GM23338 (cell line): ENCODE data around the gene MCC.

Experiments used
- CREB1 ChIP-seq: fragments of 250-450 bp; sonication (Bioruptor Pico); IDR thresholded peaks from 2 replicates; pipeline ENCODE4 v1.5.0; 2020; ENCODE audit warnings: low read depth, mild to moderate bottlenecking, moderate library complexity
- EZH2 ChIP-seq: fragments of 200-600 bp; sonication (generic); IDR thresholded peaks from one replicate; pipeline ENCODE4 v1.8.0; 2017; ENCODE audit warnings: antibody characterized with exemption, mild to moderate bottlenecking, low read depth; ENCODE audit not compliant: unreplicated experiment
- EZH2phosphoT487 ChIP-seq: fragments of 200-600 bp; sonication (generic); IDR thresholded peaks from one replicate; pipeline ENCODE4 v1.8.1; 2018; ENCODE audit warnings: antibody characterized with exemption; ENCODE audit not compliant: unreplicated experiment
- TF ChIP-seq, protein P1 (sequence below), 2 experiments: fragments of 200-600 bp in 1 of 2; sonication (generic) in 1 of 2; conservative IDR thresholded peaks; 2 replicates each; pipeline versions ENCODE4 v1.5.1 to v1.6.1; 2016 to 2017; ENCODE audit warnings: antibody characterized with exemption in 2 of 2, low read depth in 2 of 2, mild to moderate bottlenecking in 2 of 2, moderate library complexity in 1 of 2

DNA sequence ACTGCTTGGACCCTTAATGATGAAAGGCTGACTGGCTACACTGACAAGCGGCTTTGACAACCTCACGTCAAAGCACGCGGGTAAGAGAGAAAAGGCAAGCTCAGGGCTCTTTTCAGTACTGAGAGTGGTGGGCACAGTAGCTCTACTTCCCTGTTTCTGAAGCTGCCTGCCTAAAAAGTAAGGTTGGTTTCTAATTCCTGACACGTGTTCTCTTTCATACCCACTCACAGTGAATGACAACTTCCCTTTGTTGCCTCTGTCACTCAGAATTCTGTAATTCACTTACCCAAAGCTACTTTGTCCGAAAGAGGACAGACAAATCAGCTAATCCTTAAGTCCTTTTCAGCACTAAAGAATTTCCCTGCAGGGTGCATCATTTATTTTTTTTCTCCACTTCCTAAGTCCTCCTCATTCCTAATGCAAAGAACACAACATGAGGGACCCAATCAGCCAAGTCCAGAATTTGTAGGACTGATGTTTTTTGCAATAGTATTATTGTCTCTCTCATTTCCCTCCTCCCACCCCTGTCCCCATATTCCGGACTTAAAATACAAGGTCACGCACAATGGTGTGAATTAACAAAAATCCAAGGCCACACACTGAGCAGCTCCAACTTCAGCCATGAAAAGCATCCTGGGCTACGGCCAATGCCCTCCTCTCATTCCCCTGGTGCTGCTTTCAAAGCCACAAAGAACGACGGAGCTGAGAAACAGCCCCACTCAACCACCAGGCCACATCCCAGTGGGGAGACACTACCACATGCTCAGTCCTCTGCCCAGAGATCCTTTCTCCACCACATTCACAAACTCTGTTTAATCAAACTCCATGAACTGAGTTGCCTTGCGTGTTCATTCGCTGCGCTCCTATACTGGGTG is 274.5 kb downstream of the MCC start:
- TF ChIP-seq EZH2 (no peak), CREB1 (CRISPR knock-in tag) (no peak), EZH2phosphoT487 (no peak)
- TF ChIP-seq, protein P1, sequence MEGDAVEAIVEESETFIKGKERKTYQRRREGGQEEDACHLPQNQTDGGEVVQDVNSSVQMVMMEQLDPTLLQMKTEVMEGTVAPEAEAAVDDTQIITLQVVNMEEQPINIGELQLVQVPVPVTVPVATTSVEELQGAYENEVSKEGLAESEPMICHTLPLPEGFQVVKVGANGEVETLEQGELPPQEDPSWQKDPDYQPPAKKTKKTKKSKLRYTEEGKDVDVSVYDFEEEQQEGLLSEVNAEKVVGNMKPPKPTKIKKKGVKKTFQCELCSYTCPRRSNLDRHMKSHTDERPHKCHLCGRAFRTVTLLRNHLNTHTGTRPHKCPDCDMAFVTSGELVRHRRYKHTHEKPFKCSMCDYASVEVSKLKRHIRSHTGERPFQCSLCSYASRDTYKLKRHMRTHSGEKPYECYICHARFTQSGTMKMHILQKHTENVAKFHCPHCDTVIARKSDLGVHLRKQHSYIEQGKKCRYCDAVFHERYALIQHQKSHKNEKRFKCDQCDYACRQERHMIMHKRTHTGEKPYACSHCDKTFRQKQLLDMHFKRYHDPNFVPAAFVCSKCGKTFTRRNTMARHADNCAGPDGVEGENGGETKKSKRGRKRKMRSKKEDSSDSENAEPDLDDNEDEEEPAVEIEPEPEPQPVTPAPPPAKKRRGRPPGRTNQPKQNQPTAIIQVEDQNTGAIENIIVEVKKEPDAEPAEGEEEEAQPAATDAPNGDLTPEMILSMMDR (conservative IDR thresholded peaks at IDR 0.05; ENCODE audit: low read depth in 2 of 2), result no peak
